Lower lobe of right lung (tissue), 2 donors: ENCODE data around the gene NPFF. TPM values are rescaled to one million over a fixed set of nuclear protein-coding genes. Genes with fewer than 3 reads are reported as not detected.
"Not testable (repeated sequence)": the region's sequence is repeated elsewhere in the genome, so short reads cannot be mapped to it uniquely, and the experiment has no call there.

Experiments used
- ATAC-seq, 2 donors: fragments of 200-7000 bp; cut with Tn5 transposase; one replicate each; pipeline ENCODE4 v1.9.1; 2020 to 2022; ENCODE audit warnings: mild to moderate bottlenecking in 2 of 2, moderate library complexity in 2 of 2
- DNase-seq: peaks from one replicate; pipeline ENCODE4 v3.0.0-alpha.2; 2020
- H3K27ac ChIP-seq: fragments of 200-600 bp; one replicate; pipeline ENCODE4 v1.8.0; 2022
- H3K27me3 ChIP-seq: fragments of 200-600 bp; one replicate; pipeline ENCODE4 v1.8.0; 2022; ENCODE audit warnings: low read depth
- H3K36me3 ChIP-seq: fragments of 200-600 bp; one replicate; pipeline ENCODE4 v1.8.0; 2022; ENCODE audit warnings: mild to moderate bottlenecking
- H3K4me1 ChIP-seq: fragments of 200-600 bp; one replicate; pipeline ENCODE4 v1.8.0; 2022
- H3K4me3 ChIP-seq: fragments of 200-600 bp; one replicate; pipeline ENCODE4 v1.8.0; 2022; ENCODE audit warnings: mild to moderate bottlenecking
- H3K9me3 ChIP-seq: fragments of 200-600 bp; one replicate; pipeline ENCODE4 v1.8.0; 2022
- CTCF ChIP-seq: fragments of 200-600 bp; IDR thresholded peaks from one replicate; pipeline ENCODE4 v1.8.0; 2022; ENCODE audit warnings: antibody characterized with exemption, mild to moderate bottlenecking
- intact Hi-C: fragments of 100-400 bp; cut with DNase I; formaldehyde crosslinking; loops from one replicate; pipeline ENCODE4 v1.11.0; 2022
- long read RNA-seq: library from polyadenylated mRNA; unstranded; transcript quantifications from one replicate; pipeline ENCODE4 v2.0.0, GENCODE V29; 2021
- total RNA-seq: library from RNA; stranded (reverse); fragmentation: NEBNext Ultra II Directional; extraction: Animal tissue kit (Norgen Biotek cat#: 25700); gene quantifications from one replicate; pipeline ENCODE4 v1.2.1, GENCODE V29; 2021
- donor health status: DM: no; HTN: yes; CAD: no; lungs with severe emphysema.

Gene NPFF
- total RNA-seq, result not detected
- long read RNA-seq, result 0 reads

GRCh38 chr12:53506881-53507602 lies at the start of gene NPFF:
Gene NPFF (minus strand): TSS chr12:53507484. CDS start chr12:53507474, 10 bp downstream.
- no peak for TF ChIP-seq CTCF
- no peak for DNase-seq
- ATAC-seq, result no peak
- H3K4me1 ChIP-seq, result peaks cover 31% of the 10 kb centered on the region
- no peaks in the 10 kb centered on the region for H3K27me3 ChIP-seq
- H3K4me3 ChIP-seq, result no peak within 1 kb of the TSS
- H3K9me3 ChIP-seq, result no peaks in the 10 kb centered on the region
- no peak within 1 kb of the TSS for H3K27ac ChIP-seq
- peaks cover 65% of the 10 kb centered on the region for H3K36me3 ChIP-seq
- intact Hi-C loops, result no loop called here

- intact Hi-C loops, result no loop called here
- peaks cover 46% of the 10 kb centered on the region for H3K36me3 ChIP-seq
- H3K27ac ChIP-seq, result no peak overlapping the region
Observed at GRCh38 chr12:53552361-53553327, 45.4 kb upstream of the NPFF start.

GRCh38 chr12:53551889-53552291 lies 44.6 kb upstream of the NPFF start:
- Histone ChIP-seq H3K36me3 (peaks cover 50% of the 10 kb centered on the region), H3K27me3 (no peaks in the 10 kb centered on the region), H3K27ac (no peak overlapping the region), H3K4me1 (no peaks in the 10 kb centered on the region), H3K4me3 (no peak overlapping the region), H3K9me3 (no peaks in the 10 kb centered on the region)
- no peak for DNase-seq
- no peak for ATAC-seq
- TF ChIP-seq CTCF, result no peak
- intact Hi-C loops, result no loop called here

More at GRCh38 chr12:53552361-53553327, 45.4 kb upstream of the NPFF start:
- Histone ChIP-seq H3K4me1 (no peaks in the 10 kb centered on the region), H3K27me3 (no peaks in the 10 kb centered on the region), H3K9me3 (no peaks in the 10 kb centered on the region), H3K4me3 (no peak overlapping the region)
- no peak for TF ChIP-seq CTCF
- ATAC-seq (no peak), DNase-seq (no peak)

- Histone ChIP-seq H3K27me3 (no peaks in the 10 kb centered on the region), H3K9me3 (no peaks in the 10 kb centered on the region), H3K36me3 (peaks cover 52% of the 10 kb centered on the region), H3K4me1 (no peaks in the 10 kb centered on the region), H3K27ac (no peak overlapping the region), H3K4me3 (no peak overlapping the region)
- no peak for ATAC-seq
- no peak for DNase-seq
- intact Hi-C loops, result no loop called here
- TF ChIP-seq CTCF, result no peak
Observed at GRCh38 chr12:53550595-53550994, 43.3 kb upstream of the NPFF start.

GRCh38 chr12:53550131-53550530 lies 42.8 kb upstream of the NPFF start:
- H3K4me1 ChIP-seq, ATAC-seq, DNase-seq, intact Hi-C loops, H3K4me3 ChIP-seq, H3K9me3 ChIP-seq, H3K27ac ChIP-seq, H3K27me3 ChIP-seq: not testable (repeated sequence)
- peaks cover 56% of the 10 kb centered on the region for H3K36me3 ChIP-seq

GRCh38 chr12:53548354-53548753 lies 41.1 kb upstream of the NPFF start:
- H3K9me3 ChIP-seq, H3K27ac ChIP-seq, intact Hi-C loops, H3K27me3 ChIP-seq, ATAC-seq, DNase-seq, H3K4me3 ChIP-seq: not testable (repeated sequence)
- Histone ChIP-seq H3K4me1 (peaks cover 22% of the 10 kb centered on the region), H3K36me3 (peaks cover 57% of the 10 kb centered on the region)
